Activated naive CD8-positive, alpha-beta T cell treated with anti-CD3 and anti-CD28 coated beads for 36 hours (primary cell): ENCODE measurements around the gene NCK2. TPM values are rescaled to one million over a fixed set of nuclear protein-coding genes. Genes with fewer than 3 reads are reported as not detected.
A peak's percentile ranks its signal among the peaks of the same experiment; 100 is the strongest.

Source experiments
- DNase-seq: peaks from one replicate; pipeline ENCODE4 v3.0.0; 2021
- H3K27ac Mint-ChIP-seq: one replicate; pipeline ENCODE4 v1.8.0; 2022; ENCODE audit warnings: mild to moderate bottlenecking, moderate library complexity, mixed read lengths
- H3K27me3 Mint-ChIP-seq: one replicate; pipeline ENCODE4 v1.8.0; 2022; ENCODE audit warnings: mild to moderate bottlenecking, mixed read lengths
- H3K36me3 Mint-ChIP-seq: one replicate; pipeline ENCODE4 v1.8.0; 2021; ENCODE audit warnings: mild to moderate bottlenecking, mixed read lengths
- H3K4me1 Mint-ChIP-seq: one replicate; pipeline ENCODE4 v1.8.0; 2021; ENCODE audit warnings: mixed read lengths
- H3K4me3 Mint-ChIP-seq: one replicate; pipeline ENCODE4 v1.8.0; 2022; ENCODE audit warnings: mild to moderate bottlenecking, moderate library complexity, mixed read lengths
- H3K9me3 Mint-ChIP-seq: one replicate; pipeline ENCODE4 v1.8.0; 2022; ENCODE audit warnings: mixed read lengths
- total RNA-seq, 2 experiments: library from RNA; stranded (reverse); gene quantifications; one replicate each; pipeline ENCODE4 v1.2.3, GENCODE V29; 2021

Gene NCK2
- total RNA-seq, 2 experiments from 2014 or later, result 76.1 to 78.1 TPM

GRCh38 chr2:105857076-105857740, 112.5 kb downstream of the NCK2 start:
- Mint-ChIP-seq H3K4me1 (peaks cover 89% of the 10 kb centered on the region), H3K36me3 (peaks cover 64% of the 10 kb centered on the region), H3K4me3 (peak overlapping the region; percentile 67), H3K27me3 (no peaks in the 10 kb centered on the region), H3K27ac (peak overlapping the region; percentile 94), H3K9me3 (no peaks in the 10 kb centered on the region)
- DNase-seq, result peak; percentile 63

- H3K36me3 Mint-ChIP-seq, result peaks cover 70% of the 10 kb centered on the region
- H3K27me3 Mint-ChIP-seq, result no peaks in the 10 kb centered on the region
- no peaks in the 10 kb centered on the region for H3K9me3 Mint-ChIP-seq
- H3K4me3 Mint-ChIP-seq, result peak overlapping the region; percentile 67
- H3K27ac Mint-ChIP-seq, result peak overlapping the region; percentile 94
- H3K4me1 Mint-ChIP-seq, result peaks cover 93% of the 10 kb centered on the region
- peak; percentile 54 for DNase-seq
Observed at GRCh38 chr2:105858868-105859693, 114.4 kb downstream of the NCK2 start.

GRCh38 chr2:105859694-105859951, 114.9 kb downstream of the NCK2 start:
- no peak for DNase-seq
- peaks cover 98% of the 10 kb centered on the region for H3K4me1 Mint-ChIP-seq
- H3K9me3 Mint-ChIP-seq, result no peaks in the 10 kb centered on the region
- H3K36me3 Mint-ChIP-seq, result peaks cover 75% of the 10 kb centered on the region
- H3K27ac Mint-ChIP-seq, result peak overlapping the region; percentile 94
- H3K27me3 Mint-ChIP-seq, result no peaks in the 10 kb centered on the region
- H3K4me3 Mint-ChIP-seq, result peak overlapping the region; percentile 26

GRCh38 chr2:105860567-105860966, 115.9 kb downstream of the NCK2 start:
- Mint-ChIP-seq H3K4me1 (peaks cover 98% of the 10 kb centered on the region), H3K36me3 (peaks cover 70% of the 10 kb centered on the region), H3K4me3 (peak overlapping the region; percentile 41), H3K27me3 (no peaks in the 10 kb centered on the region), H3K9me3 (no peaks in the 10 kb centered on the region), H3K27ac (peak overlapping the region; percentile 94)
- no peak for DNase-seq

- Mint-ChIP-seq H3K4me3 (peak overlapping the region; percentile 37), H3K4me1 (peaks cover 96% of the 10 kb centered on the region), H3K27me3 (no peaks in the 10 kb centered on the region), H3K9me3 (no peaks in the 10 kb centered on the region), H3K27ac (peak overlapping the region; percentile 84), H3K36me3 (peaks cover 65% of the 10 kb centered on the region)
- DNase-seq, result no peak
Observed at GRCh38 chr2:105861200-105861599, 116.5 kb downstream of the NCK2 start.

GRCh38 chr2:105862843-105863242, 118.1 kb downstream of the NCK2 start:
- H3K4me3 Mint-ChIP-seq, result no peak overlapping the region
- H3K9me3 Mint-ChIP-seq, result no peaks in the 10 kb centered on the region
- H3K36me3 Mint-ChIP-seq, result peaks cover 61% of the 10 kb centered on the region
- peak overlapping the region; percentile 89 for H3K27ac Mint-ChIP-seq
- DNase-seq, result no peak
- no peaks in the 10 kb centered on the region for H3K27me3 Mint-ChIP-seq
- H3K4me1 Mint-ChIP-seq, result peaks cover 95% of the 10 kb centered on the region

- H3K4me1 Mint-ChIP-seq, result peaks cover 94% of the 10 kb centered on the region
- H3K9me3 Mint-ChIP-seq, result no peaks in the 10 kb centered on the region
- no peaks in the 10 kb centered on the region for H3K27me3 Mint-ChIP-seq
- DNase-seq, result no peak
- H3K4me3 Mint-ChIP-seq, result peak overlapping the region; percentile 30
- H3K27ac Mint-ChIP-seq, result peak overlapping the region; percentile 89
- peaks cover 62% of the 10 kb centered on the region for H3K36me3 Mint-ChIP-seq
Observed at GRCh38 chr2:105864262-105864661, 119.5 kb downstream of the NCK2 start.

- Mint-ChIP-seq H3K36me3 (peaks cover 58% of the 10 kb centered on the region), H3K27me3 (no peaks in the 10 kb centered on the region), H3K9me3 (no peaks in the 10 kb centered on the region), H3K4me1 (peaks cover 93% of the 10 kb centered on the region), H3K4me3 (no peak overlapping the region), H3K27ac (peak overlapping the region; percentile 89)
- no peak for DNase-seq
Observed at GRCh38 chr2:105865222-105865913, 120.7 kb downstream of the NCK2 start.

- H3K4me1 Mint-ChIP-seq, result peaks cover 91% of the 10 kb centered on the region
- no peak overlapping the region for H3K4me3 Mint-ChIP-seq
- no peak for DNase-seq
- H3K36me3 Mint-ChIP-seq, result peaks cover 57% of the 10 kb centered on the region
- H3K27me3 Mint-ChIP-seq, result no peaks in the 10 kb centered on the region
- no peaks in the 10 kb centered on the region for H3K9me3 Mint-ChIP-seq
- no peak overlapping the region for H3K27ac Mint-ChIP-seq
Observed at GRCh38 chr2:105866216-105867185, 121.8 kb downstream of the NCK2 start.

GRCh38 chr2:105867587-105867986, 122.9 kb downstream of the NCK2 start:
- Mint-ChIP-seq H3K36me3 (peaks cover 59% of the 10 kb centered on the region), H3K4me3 (no peak overlapping the region), H3K27ac (peak overlapping the region; percentile 69), H3K4me1 (peaks cover 91% of the 10 kb centered on the region), H3K27me3 (no peaks in the 10 kb centered on the region), H3K9me3 (no peaks in the 10 kb centered on the region)
- DNase-seq, result no peak

- Mint-ChIP-seq H3K4me1 (peaks cover 91% of the 10 kb centered on the region), H3K4me3 (no peak overlapping the region), H3K9me3 (no peaks in the 10 kb centered on the region), H3K27me3 (no peaks in the 10 kb centered on the region), H3K36me3 (peaks cover 58% of the 10 kb centered on the region), H3K27ac (peak overlapping the region; percentile 69)
- DNase-seq, result no peak
Observed at GRCh38 chr2:105868060-105868459, 123.3 kb downstream of the NCK2 start.

GRCh38 chr2:105869341-105869740, 124.6 kb downstream of the NCK2 start:
- no peak for DNase-seq
- Mint-ChIP-seq H3K27me3 (no peaks in the 10 kb centered on the region), H3K4me1 (peaks cover 91% of the 10 kb centered on the region), H3K27ac (peak overlapping the region; percentile 63), H3K9me3 (no peaks in the 10 kb centered on the region), H3K36me3 (peaks cover 47% of the 10 kb centered on the region), H3K4me3 (no peak overlapping the region)

GRCh38 chr2:105870062-105870461, 125.3 kb downstream of the NCK2 start:
- Mint-ChIP-seq H3K4me1 (peaks cover 91% of the 10 kb centered on the region), H3K27me3 (no peaks in the 10 kb centered on the region), H3K36me3 (peaks cover 46% of the 10 kb centered on the region), H3K4me3 (no peak overlapping the region), H3K27ac (peak overlapping the region; percentile 64), H3K9me3 (no peaks in the 10 kb centered on the region)
- no peak for DNase-seq

- Mint-ChIP-seq H3K36me3 (peaks cover 52% of the 10 kb centered on the region), H3K27ac (peak overlapping the region; percentile 22), H3K4me3 (no peak overlapping the region), H3K27me3 (no peaks in the 10 kb centered on the region), H3K9me3 (no peaks in the 10 kb centered on the region), H3K4me1 (peaks cover 93% of the 10 kb centered on the region)
- DNase-seq, result no peak
Observed at GRCh38 chr2:105870858-105871257, 126.1 kb downstream of the NCK2 start.
